Upper lobe of left lung (tissue), 4 donors: Measurements from ENCODE around the gene AXIN1.

Experiments used
- CTCF ChIP-seq, 6 experiments: fragments of 450-650 bp in 4 of 6; fragments of 200-600 bp in 2 of 6; sonication (generic) in 2 of 6; IDR thresholded peaks; one replicate each; pipeline ENCODE4 v1.5.1; 2016 to 2019; ENCODE audit warnings: antibody characterized with exemption in 6 of 6
- EP300 ChIP-seq, 4 donors: sonication (generic); formaldehyde crosslinking; IDR thresholded peaks; one replicate each; pipeline ENCODE4 v1.5.1; 2017; ENCODE audit warnings: antibody characterized with exemption in 4 of 4, control low read depth in 2 of 4
- POLR2A ChIP-seq, 4 donors: fragments of 450-650 bp; IDR thresholded peaks; one replicate each; pipeline ENCODE4 v1.5.1; 2016 to 2017; ENCODE audit warnings: antibody characterized with exemption in 4 of 4, mild to moderate bottlenecking in 2 of 4
- POLR2AphosphoS5 ChIP-seq, 2 donors: sonication (generic); formaldehyde crosslinking; IDR thresholded peaks; one replicate each; pipeline ENCODE4 v1.5.1; 2017; ENCODE audit warnings: antibody characterized with exemption in 2 of 2

- no peak for TF ChIP-seq POLR2AphosphoS5 (IDR thresholded peaks at IDR 0.05)
- no peak for TF ChIP-seq CTCF (IDR thresholded peaks at IDR 0.05)
- no peak for TF ChIP-seq POLR2A (IDR thresholded peaks at IDR 0.05)
- no peak for TF ChIP-seq EP300 (IDR thresholded peaks at IDR 0.05)
Observed at GRCh38 chr16:320206-320605, 32.3 kb downstream of the AXIN1 start.
